GM19023 (cell line): ENCODE results near the gene CACNA2D4.

ENCODE experiments used
- ATAC-seq: cut with Tn5 transposase; IDR thresholded peaks from one replicate; pipeline ENCODE4 v1.9.1; 2021; ENCODE audit warnings: mild to moderate bottlenecking, moderate library complexity; ENCODE audit not compliant: unreplicated experiment

CACNA2D4 gene

DNA sequence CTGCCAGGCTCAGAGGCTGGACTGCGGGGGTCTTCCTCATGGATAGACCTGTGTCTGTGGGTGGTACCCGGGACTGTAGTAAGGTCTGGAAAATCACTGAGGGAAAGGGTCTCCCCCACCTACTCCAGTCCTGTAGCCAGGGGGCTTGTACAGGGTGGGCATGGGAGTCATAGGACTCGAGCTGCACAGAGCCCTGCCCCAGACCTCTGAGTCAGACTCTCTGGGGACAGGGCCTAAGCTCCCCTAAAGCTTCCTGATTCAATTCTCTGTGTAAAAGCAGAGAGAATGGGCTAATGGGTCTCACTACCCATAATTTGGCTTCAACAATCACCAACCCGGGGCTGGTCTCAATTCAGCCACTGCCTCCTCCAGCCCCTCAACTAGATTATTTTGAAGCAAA, 71.0 kb downstream of the CACNA2D4 start:
- no peak for ATAC-seq

DNA sequence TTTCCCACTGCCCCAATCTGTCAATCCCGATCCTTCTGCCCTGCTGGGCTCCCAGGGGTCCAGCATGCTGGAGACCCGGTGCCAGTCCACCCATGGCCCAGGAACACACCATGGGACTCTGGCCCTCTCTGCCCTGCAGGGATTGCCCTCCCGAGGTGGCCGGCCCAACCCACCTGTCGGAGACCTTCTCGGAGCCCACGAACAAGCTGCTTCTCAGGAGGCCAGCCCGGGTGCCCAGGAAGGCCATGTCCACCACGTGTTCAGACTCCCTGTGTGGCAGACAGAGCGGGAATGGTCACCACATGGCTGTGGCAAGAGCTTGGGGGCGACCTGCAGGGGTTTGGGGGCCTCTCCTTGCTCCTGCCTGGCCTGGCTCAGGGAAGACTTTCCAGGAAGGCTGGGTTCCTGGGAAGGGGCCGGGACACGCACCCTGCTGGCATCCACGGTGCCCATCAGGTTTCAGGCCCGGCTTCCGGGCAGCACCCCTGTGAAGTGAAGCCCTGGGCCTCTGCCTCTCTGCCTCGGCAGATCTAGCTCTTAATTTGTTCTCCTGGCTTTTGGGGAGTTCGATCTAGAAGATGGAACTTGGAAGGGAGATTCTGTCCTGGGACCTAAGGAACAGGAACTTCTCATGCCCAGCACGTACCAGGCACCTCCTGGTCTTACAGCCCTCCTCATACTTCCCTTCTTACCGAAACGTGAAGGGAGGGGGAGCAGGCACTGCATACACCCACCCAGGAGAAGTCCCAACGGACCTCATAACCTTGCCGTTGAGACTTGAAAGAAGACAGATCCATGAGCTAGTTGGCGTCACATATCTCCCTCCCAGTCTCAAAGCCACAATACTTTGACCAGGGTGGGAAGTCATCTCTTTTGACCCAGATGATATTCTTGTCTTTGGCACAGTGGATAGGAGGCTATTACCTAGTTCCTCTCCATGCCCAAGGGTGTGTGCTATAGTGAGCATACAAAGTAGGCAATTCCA, 71.7 kb downstream of the CACNA2D4 start:
- ATAC-seq = no peak

DNA sequence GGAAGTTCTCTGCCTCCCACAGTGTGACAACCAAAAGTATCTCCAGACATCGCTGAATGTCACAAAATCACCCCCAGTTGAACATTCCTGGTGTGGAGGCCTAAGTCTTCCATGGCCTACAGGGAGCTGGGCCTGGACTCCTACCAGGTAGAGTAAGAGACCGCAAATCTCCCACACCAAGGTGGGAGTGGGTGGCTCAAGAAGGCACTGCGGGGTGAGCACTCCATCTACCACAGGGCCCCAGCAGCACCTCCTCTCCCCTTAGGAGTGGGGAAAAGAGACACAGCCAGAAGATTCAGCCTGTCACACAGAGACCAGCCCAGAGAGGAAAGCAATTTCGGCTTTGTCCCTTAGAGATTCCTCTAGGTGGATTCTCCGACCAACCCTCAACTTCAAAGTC, 72.6 kb downstream of the CACNA2D4 start:
- ATAC-seq = no peak

DNA sequence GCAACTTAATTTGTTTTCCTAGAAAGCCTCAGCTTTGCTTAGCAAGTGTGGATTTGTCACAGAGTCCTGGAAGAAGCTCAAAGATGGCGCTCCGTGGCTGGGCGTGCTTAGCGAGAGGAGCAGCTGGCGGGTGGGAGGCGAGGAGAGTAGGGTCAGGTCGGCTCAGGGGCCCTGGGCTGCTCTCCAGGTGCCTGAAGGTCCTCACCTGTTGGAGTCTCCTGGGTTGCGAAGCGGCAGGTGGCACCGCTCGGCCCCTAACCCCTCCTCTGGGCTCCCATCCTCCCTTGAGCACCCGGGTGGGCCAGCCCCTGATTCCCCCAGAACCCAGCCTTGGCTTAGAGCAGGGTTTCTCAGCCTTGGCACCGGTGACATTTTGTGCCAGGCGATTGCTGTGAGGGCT, 73.0 kb downstream of the CACNA2D4 start:
- no peak for ATAC-seq

DNA sequence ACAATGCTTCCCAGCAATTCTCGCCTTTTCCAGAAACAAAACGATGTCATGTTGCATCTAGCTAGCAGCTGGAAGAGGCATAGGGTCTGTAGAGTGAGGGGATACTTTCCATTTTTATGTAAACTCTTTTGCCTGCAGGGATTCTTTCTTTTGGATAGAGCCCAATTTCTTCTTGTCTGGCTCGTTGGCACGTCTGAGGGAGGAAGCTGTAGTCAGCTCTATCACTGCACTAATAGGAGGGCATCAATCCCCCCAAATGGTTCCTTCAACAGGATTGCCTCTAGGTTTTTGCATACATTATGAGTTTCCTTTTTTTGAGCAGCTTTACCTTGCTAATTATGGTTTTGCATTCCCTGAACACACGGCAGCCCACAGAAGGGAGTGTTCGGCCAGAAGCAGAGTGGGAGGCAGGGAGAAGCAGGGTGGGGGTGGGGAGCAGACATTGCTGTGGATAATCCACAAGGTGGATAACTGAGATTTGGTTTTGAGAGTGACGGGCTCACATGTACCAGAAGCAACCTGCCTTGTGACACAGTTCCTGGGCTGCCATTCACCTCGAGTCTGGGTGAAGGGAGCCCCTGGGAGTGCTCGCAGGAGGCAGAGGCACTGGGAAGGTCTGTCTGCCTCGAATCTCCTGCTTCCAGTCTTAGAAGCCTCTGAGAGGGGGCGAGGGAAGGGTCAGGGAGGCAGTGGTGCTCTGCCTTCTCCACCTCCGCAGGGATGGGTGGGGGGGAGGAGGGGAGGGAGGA, 73.6 kb downstream of the CACNA2D4 start:
- ATAC-seq = no peak

DNA sequence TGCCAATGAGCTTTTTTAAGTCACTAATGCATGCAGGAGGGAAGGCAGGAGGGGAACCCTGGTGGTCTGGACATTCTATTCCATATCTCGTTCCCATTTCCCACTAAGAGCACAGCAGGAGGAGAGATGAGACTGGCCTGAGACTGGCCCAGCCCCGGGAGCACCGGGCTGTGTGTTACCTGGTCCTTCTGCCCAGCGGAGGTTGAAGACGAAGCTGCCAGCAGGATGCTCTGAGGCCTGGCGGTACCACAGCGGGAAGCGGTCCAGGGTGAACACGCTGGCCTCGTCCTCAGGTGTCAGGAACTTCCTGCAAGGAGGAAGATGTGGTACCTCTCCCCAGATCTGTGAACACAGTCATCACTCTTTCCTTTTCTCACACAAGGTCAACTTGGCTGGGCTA, 74.2 kb downstream of the CACNA2D4 start:
- ATAC-seq = no peak

DNA sequence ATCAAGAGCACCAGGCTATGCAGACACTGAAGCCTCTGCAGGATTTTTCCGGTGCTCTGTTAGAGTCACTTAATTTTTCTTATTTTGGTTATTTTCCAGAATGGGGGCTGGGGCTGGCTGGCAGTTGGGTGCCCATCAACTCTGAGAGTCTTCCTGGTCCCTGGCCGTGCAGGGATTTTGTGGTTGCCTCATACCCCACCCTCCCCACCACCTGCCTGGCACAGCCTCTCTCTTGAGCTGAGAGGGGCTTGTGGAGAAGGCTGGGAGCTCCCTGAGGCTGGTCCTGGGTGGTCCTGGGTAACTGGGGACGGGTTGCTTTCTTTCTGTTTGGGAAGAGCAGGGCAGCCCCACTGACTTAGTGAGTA, 74.8 kb downstream of the CACNA2D4 start:
- ATAC-seq = no peak

DNA sequence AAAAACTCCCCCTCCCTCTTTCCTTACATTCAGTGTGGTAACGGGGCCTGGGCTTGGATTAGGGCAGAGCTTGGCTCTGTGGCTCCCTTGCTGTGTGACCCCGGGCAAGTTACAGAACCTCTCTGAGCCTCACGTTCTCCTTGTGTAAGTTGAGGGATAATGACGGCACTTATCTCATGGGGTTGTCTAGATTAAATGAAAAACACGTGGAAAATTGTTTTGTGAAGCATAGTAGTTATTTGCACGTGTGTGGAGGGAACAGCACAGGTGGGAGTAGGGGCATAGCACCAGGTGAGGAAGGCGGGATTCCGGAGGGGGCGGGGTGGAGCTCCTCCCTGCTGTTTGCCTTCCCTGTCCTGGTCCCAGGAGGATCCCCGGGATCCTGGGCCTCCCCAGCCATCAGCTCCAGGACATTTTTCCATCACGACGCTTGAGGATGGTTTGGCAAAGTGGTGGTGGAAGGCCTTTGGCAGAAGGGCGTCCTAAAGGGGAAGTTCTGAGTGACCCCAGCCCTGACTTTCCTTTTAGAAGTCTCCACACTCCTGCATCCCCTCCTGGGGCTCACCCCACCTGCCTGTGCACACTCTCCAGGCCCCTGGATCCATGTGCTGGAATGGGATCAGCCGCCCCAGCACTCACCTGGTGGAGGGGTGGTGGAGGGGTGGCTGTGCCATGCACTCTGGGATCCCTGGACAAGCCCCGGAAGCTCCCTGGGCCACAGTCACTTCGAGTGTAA, 75.4 kb downstream of the CACNA2D4 start:
- no peak for ATAC-seq

DNA sequence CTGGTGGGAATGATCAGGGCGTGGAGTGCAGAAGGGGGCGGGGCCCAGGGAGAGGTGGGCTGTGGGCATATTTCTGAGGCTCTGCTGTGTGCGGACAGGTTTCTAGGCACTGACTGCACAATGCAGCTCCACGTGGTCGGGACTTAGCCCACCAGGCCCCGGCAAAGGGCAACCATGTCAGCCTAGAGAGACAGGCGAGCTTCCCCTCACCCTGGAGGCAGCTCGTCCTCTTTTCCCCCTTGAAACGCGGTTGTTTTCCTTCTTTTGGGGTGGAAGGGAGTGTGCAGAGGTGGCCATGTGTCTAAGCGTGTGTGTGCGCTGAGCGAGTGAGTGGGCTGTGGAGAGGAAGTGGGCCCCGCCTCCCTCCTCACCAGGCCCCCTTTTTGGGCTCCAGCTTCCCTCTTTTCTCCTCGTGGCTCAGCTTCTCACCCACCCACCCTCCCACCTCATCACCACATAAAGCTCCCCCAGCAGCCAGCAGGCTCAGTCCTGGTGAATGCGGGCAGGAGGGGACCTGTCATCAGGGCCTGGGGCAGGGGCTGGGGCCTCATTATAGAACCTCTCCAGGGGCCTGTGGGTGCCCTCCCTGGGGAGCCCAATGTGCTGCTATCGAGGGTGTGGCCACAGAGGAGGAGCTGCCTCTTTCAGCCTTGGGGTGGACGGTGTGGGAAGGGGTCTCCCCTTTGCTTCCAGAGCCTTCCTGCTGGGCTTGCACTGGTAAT, 76.1 kb downstream of the CACNA2D4 start:
- ATAC-seq = no peak

DNA sequence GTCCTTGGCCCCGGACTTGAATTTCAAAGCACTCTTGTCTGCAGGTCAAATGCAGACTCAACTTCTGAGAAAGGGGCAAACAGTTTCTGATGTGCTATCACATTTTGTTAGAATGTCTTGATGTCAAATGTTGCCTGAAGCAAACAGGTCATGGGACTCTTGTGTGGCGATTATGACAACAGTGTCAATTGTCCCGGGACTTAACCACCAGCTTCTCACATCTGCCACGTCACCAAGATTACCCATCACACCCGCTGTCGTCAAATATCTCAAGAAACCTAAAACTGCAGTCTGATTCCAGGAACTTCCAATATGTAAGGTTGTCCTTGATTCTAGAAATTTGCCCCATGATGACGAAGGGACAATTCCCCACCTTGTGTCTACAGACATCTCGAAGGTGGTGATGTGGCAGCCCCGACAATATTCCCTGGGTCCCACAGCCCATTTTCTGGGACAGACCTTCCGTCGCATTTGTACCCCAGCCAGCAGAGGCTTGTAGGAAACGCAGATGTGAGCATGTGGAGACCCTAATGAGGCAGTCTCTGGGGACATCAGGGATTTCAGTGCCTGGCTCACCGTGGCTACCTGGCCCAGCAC, 76.8 kb downstream of the CACNA2D4 start:
- ATAC-seq = no peak

DNA sequence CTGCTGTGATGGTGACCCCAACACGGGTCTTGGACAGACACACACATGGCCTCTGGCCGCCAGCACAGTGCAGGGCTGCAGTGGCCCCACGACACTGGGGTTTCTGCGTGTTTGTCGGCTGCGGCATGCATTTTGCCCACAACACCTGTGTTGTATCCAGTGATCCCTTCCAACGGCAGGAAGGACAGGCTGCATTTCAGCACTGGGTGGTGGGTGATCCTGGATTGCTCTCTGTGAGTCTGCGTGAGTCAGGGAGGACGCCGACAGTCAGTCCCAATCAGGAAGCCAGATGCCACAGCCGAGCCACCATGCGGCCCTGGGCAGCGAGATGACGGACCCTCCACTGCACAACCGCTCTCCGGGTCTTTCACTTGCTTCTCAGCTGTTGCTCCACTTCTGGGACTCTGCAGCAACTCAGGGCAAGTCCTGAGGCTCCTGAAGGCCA, 77.4 kb downstream of the CACNA2D4 start:
- no peak for ATAC-seq

DNA sequence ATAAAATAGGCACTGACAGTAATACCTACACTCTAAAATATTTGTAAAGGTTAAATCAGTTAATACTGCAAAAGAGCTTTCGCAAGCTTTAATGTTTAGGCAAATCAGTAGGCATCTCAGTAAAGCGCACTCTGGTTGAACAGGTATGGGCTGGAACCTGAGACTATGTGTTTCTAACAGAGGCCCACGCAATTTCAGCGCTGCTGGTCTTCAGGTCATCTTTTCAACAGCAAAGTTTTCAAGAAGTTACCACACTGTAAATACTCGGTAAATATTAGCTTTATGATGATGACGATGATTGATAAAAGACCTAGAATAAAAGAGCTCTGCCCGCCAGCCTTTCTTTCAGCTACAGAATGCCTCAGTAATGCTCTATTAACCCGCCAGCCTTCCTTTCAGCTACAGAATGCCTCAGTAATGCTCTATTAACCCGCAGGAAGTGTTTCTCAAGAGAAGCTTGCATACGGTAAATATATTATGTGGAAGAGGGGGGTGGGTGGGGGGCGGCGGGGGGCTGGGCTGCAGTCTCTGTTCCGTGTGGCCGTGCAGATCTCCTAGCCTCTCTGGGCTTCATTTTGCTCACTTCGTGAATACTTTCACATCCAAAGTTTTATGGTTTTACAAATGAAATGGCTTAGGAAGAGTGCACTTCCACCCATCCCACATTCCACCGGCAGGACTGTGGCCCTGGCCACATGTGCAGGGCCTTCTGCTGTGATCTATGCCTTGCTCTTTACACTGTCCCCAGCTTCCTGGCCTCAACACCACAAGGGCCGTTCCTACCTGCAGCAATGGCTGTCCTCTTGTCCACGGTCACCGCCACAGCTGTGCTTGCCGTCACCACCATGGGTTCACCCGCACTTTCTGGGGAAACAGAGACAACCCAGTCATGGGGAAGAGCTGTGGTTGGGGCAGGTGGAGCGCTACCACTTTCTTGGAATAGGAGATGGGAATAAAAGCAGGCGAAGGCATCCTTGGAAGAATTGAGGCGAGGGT, 78.2 kb downstream of the CACNA2D4 start:
- ATAC-seq = no peak

DNA sequence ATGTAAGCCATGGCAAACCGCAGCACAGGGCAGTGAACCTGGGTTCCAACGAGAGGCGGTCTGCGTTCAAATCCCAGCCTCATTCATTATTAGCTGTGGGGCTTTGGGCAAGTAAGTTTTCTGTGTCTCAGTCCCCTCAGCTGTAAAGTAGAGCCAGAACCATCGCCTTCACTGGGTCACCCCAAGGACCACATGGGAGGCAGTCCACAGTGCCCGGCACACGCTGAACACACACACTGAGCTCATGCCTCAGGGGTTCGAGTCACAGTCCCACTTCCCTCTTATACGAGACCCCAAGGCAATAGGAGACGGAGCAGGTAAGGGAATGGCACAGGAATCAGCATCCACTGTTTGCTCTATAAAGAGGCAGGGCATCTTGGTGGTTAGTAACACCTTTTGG, 79.0 kb downstream of the CACNA2D4 start:
- no peak for ATAC-seq

DNA sequence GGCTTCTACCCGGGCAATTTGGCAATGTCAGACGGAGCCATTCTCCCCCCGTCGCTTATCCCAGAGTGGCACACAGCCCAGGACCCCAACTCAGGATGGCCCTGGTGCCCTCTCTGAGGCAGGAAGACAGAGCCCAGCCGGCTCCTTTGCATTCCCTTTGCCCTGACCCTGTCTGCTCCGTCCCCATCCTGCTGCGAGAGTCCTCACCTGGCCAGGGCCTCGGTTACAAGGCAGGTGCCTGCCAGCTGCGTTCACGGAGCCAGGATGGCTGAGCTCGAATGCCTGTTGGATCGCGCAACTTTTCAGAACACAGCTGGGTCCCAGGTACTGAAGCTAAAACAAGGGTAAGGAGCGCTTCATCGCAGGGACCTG, 79.5 kb downstream of the CACNA2D4 start:
- ATAC-seq = no peak

DNA sequence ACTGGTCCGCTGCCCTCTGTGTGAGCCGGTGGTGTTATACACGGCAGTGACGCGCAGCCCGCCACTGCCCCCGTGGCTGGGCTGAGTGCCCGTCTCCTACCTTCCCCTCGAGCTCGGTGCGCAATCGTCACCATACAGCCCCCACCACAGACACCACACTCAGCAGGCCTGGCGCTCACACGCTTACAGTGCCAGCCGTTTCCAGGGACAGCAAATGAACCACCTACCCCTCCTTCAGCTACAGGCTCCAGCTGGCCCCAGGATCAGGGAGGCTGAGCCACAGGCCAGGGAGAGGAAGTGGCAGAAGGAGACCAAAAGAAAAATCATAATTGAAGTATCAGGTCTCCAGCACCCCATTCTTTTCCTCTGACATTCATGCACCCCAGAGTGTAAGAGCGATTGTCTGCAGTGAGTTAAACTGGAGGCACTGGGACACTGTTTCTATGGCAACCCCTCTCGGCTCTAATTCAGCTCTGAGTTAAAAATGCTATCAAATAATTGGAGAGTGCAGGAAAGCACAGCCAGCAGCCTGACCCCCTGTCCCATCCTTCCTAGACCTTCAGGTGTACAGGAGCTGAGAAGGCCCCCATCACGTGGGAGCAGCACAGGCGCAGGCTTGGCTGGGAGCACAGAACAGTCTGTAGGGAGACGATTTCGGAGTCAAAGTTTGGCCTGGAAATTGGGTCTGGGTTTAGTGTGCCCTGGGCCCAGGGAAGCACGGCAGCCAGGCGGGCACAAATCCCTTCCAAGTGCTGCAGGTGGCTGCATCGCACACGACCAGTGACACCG, 80.1 kb downstream of the CACNA2D4 start:
- no peak for ATAC-seq

DNA sequence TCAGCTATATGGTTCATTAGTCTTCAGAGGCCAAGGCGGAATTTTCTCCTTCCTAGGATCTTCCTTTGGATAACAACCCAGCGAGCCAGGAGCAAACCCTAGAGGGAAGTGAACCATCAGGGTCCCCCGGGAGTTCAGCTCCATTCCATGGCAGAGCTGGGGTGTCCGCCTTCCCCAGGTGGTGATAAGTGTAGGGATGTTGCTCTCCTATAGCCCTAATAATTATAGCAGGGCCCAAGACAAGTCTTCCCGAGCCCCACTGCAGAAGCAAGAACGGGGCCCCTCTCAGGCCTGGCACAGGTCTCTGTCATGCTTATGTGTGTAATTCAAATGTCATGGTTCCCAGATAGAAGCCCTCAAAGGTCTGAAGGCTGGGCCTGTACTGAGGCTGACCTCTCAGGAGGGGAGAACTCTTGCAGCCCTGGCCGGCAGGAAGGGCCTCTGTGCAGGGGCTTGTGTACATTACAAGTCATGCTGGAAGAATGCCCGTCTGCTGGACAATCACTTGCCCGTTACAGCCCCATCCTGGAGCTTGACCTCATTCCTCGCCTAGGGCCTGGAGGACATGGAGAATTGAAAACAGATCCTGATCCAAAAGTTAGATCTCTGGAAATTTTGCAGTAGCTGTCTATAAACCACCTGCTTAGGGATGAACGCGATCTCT, 80.8 kb downstream of the CACNA2D4 start:
- no peak for ATAC-seq

DNA sequence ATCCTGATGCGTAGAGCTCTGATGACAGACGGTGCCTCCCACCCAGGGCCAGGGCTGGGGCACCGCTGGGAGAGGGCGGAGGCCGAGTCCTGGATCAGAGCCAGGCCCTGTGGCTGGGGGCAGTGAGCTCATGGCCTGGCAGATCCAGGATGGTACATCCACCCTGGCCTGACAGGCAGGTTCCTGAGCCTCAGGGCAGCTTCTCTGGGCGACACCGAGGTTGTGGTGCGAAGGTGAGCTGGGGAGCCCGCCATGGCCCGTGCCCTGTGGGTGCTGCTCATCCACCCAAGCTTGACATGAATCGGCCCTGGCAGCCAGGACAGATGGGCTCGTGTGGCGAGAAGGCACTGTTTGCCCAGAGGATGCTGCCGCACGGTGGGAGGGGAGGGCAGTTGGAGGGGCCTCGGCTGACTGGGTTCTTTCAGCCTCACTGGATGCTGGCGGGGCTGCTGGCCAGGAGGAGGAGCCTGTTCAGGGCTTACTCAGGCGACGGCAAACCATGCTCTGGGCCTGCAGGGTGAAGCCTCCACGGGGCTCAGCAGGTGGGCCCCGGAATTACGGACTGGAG, 81.5 kb downstream of the CACNA2D4 start:
- no peak for ATAC-seq
